ENCODE measurements around the gene ZNF195. TPM values are rescaled to one million over a fixed set of nuclear protein-coding genes. Genes with fewer than 3 reads are reported as not detected.
"Not testable (repeated sequence)": the region's sequence is repeated elsewhere in the genome, so short reads cannot be mapped to it uniquely, and the experiment has no call there.

Gene ZNF195
- total RNA-seq, 2 donors from 2014 or later = 30.9 to 38.7 TPM

GRCh38 chr11:3394956-3395355, 16.0 kb upstream of the ZNF195 start:
- not testable (repeated sequence) for H3K9me3 Mint-ChIP-seq; H3K27ac Mint-ChIP-seq; ATAC-seq (replicated peaks in 1 of 2); H3K4me1 Mint-ChIP-seq (ENCODE audit: low read depth); H3K36me3 Mint-ChIP-seq (ENCODE audit: insufficient read depth in 2 of 2); H3K4me3 Mint-ChIP-seq; DNase-seq
- peaks cover 11% of the 10 kb centered on the region for H3K27me3 Mint-ChIP-seq (ENCODE audit: low read depth)

- not testable (repeated sequence) for ATAC-seq (replicated peaks in 1 of 2); H3K9me3 Mint-ChIP-seq; H3K36me3 Mint-ChIP-seq (ENCODE audit: insufficient read depth in 2 of 2); H3K4me1 Mint-ChIP-seq (ENCODE audit: low read depth); DNase-seq; H3K27ac Mint-ChIP-seq; H3K4me3 Mint-ChIP-seq
- H3K27me3 Mint-ChIP-seq (ENCODE audit: low read depth) = peaks cover 11% of the 10 kb centered on the region
These were observed 14.5 kb upstream of the ZNF195 start for GRCh38 chr11:3393450-3393849.

- Mint-ChIP-seq H3K36me3 (ENCODE audit: insufficient read depth in 2 of 2) (peaks cover under 1 to 1% of the 10 kb centered on the region in 2 donors), H3K4me3 (no peak overlapping the region), H3K27me3 (ENCODE audit: low read depth) (no peaks in the 10 kb centered on the region), H3K4me1 (ENCODE audit: low read depth) (peaks cover 19% of the 10 kb centered on the region), H3K27ac (no peak overlapping the region), H3K9me3 (peaks cover 2% of the 10 kb centered on the region in 2 donors)
- DNase-seq (no peak), ATAC-seq (replicated peaks in 1 of 2) (no peak)
These were observed 3.8 kb upstream of the ZNF195 start for GRCh38 chr11:3382613-3383285.

GRCh38 chr11:3381794-3382193, 2.8 kb upstream of the ZNF195 start:
- H3K4me3 Mint-ChIP-seq = no peak overlapping the region
- peaks cover 28% of the 10 kb centered on the region for H3K4me1 Mint-ChIP-seq (ENCODE audit: low read depth)
- no peaks in the 10 kb centered on the region for H3K27me3 Mint-ChIP-seq (ENCODE audit: low read depth)
- ATAC-seq (replicated peaks in 1 of 2) = no peak
- H3K27ac Mint-ChIP-seq = no peak overlapping the region
- H3K9me3 Mint-ChIP-seq = peaks cover 2 to 3% of the 10 kb centered on the region in 2 donors
- DNase-seq = no peak
- H3K36me3 Mint-ChIP-seq (ENCODE audit: insufficient read depth in 2 of 2) = peaks cover 5 to 7% of the 10 kb centered on the region in 2 donors

GRCh38 chr11:3380706-3381545, 2.0 kb upstream of the ZNF195 start:
- H3K36me3 Mint-ChIP-seq (ENCODE audit: insufficient read depth in 2 of 2) = peaks cover 7 to 16% of the 10 kb centered on the region in 2 donors
- no peak for ATAC-seq (replicated peaks in 1 of 2)
- H3K27ac Mint-ChIP-seq = no peak overlapping the region
- no peaks in the 10 kb centered on the region for H3K27me3 Mint-ChIP-seq (ENCODE audit: low read depth)
- no peak overlapping the region for H3K4me3 Mint-ChIP-seq
- DNase-seq = no peak
- peaks cover 1 to 2% of the 10 kb centered on the region in 2 donors for H3K9me3 Mint-ChIP-seq
- peaks cover 37% of the 10 kb centered on the region for H3K4me1 Mint-ChIP-seq (ENCODE audit: low read depth)

- H3K9me3 Mint-ChIP-seq = peaks cover 3 to 5% of the 10 kb centered on the region in 2 donors
- peaks cover 25 to 60% of the 10 kb centered on the region in 2 donors for H3K36me3 Mint-ChIP-seq (ENCODE audit: insufficient read depth in 2 of 2)
- peak overlapping the region; percentile 27 to 94 for H3K4me3 Mint-ChIP-seq
- no peak for DNase-seq
- H3K4me1 Mint-ChIP-seq (ENCODE audit: low read depth) = peaks cover 44% of the 10 kb centered on the region
- peak overlapping the region; percentile 51 for H3K27ac Mint-ChIP-seq
- H3K27me3 Mint-ChIP-seq (ENCODE audit: low read depth) = no peaks in the 10 kb centered on the region
- no peak for ATAC-seq (replicated peaks in 1 of 2)
These were observed 3.4 kb downstream of the ZNF195 start for GRCh38 chr11:3375552-3375951.

GRCh38 chr11:3370311-3370870, 8.6 kb downstream of the ZNF195 start:
- Mint-ChIP-seq H3K27me3 (ENCODE audit: low read depth) (no peaks in the 10 kb centered on the region), H3K4me3 (no peak overlapping the region), H3K36me3 (ENCODE audit: insufficient read depth in 2 of 2) (peaks cover 34 to 82% of the 10 kb centered on the region in 2 donors), H3K27ac (no peak overlapping the region), H3K4me1 (ENCODE audit: low read depth) (peaks cover 5% of the 10 kb centered on the region), H3K9me3 (peaks cover 6% of the 10 kb centered on the region in 2 donors)
- no peak for ATAC-seq (replicated peaks in 1 of 2)
- DNase-seq = no peak

- peaks cover 39 to 86% of the 10 kb centered on the region in 2 donors for H3K36me3 Mint-ChIP-seq (ENCODE audit: insufficient read depth in 2 of 2)
- H3K9me3 Mint-ChIP-seq = peaks cover 8 to 11% of the 10 kb centered on the region in 2 donors
- H3K27me3 Mint-ChIP-seq (ENCODE audit: low read depth) = no peaks in the 10 kb centered on the region
- no peak overlapping the region for H3K4me3 Mint-ChIP-seq
- H3K4me1 Mint-ChIP-seq (ENCODE audit: low read depth) = peaks cover 9% of the 10 kb centered on the region
- DNase-seq (no peak), ATAC-seq (replicated peaks in 1 of 2) (no peak)
- H3K27ac Mint-ChIP-seq = no peak overlapping the region
These were observed 9.6 kb downstream of the ZNF195 start for GRCh38 chr11:3369366-3369765.

GRCh38 chr11:3368199-3368598, 10.7 kb downstream of the ZNF195 start:
- H3K27ac Mint-ChIP-seq = no peak overlapping the region
- H3K4me3 Mint-ChIP-seq = no peak overlapping the region
- H3K4me1 Mint-ChIP-seq (ENCODE audit: low read depth) = peaks cover 9% of the 10 kb centered on the region
- peaks cover 13 to 15% of the 10 kb centered on the region in 2 donors for H3K9me3 Mint-ChIP-seq
- ATAC-seq (replicated peaks in 1 of 2) = no peak
- H3K27me3 Mint-ChIP-seq (ENCODE audit: low read depth) = no peaks in the 10 kb centered on the region
- H3K36me3 Mint-ChIP-seq (ENCODE audit: insufficient read depth in 2 of 2) = peaks cover 44 to 88% of the 10 kb centered on the region in 2 donors
- no peak for DNase-seq

- H3K4me1 Mint-ChIP-seq (ENCODE audit: low read depth) = peaks cover 9% of the 10 kb centered on the region
- DNase-seq (no peak), ATAC-seq (replicated peaks in 1 of 2) (no peak)
- H3K9me3 Mint-ChIP-seq = peaks cover 18 to 20% of the 10 kb centered on the region in 2 donors
- no peak overlapping the region for H3K4me3 Mint-ChIP-seq
- H3K27me3 Mint-ChIP-seq (ENCODE audit: low read depth) = no peaks in the 10 kb centered on the region
- peaks cover 50 to 91% of the 10 kb centered on the region in 2 donors for H3K36me3 Mint-ChIP-seq (ENCODE audit: insufficient read depth in 2 of 2)
- no peak overlapping the region for H3K27ac Mint-ChIP-seq
These were observed 11.7 kb downstream of the ZNF195 start for GRCh38 chr11:3367221-3367620.

GRCh38 chr11:3359092-3359824, 19.7 kb downstream of the ZNF195 start:
- Mint-ChIP-seq H3K27me3 (ENCODE audit: low read depth) (no peaks in the 10 kb centered on the region), H3K9me3 (peaks cover 34 to 40% of the 10 kb centered on the region in 2 donors), H3K27ac (no peak overlapping the region), H3K4me3 (no peak overlapping the region), H3K4me1 (ENCODE audit: low read depth) (no peaks in the 10 kb centered on the region), H3K36me3 (ENCODE audit: insufficient read depth in 2 of 2) (peaks cover 60 to 79% of the 10 kb centered on the region in 2 donors)
- ATAC-seq (replicated peaks in 1 of 2) (no peak), DNase-seq (no peak)

- H3K9me3 Mint-ChIP-seq = peaks cover 27 to 36% of the 10 kb centered on the region in 2 donors
- no peaks in the 10 kb centered on the region for H3K4me1 Mint-ChIP-seq (ENCODE audit: low read depth)
- DNase-seq = no peak
- ATAC-seq (replicated peaks in 1 of 2) = no peak
- no peaks in the 10 kb centered on the region for H3K27me3 Mint-ChIP-seq (ENCODE audit: low read depth)
- peaks cover 51 to 69% of the 10 kb centered on the region in 2 donors for H3K36me3 Mint-ChIP-seq (ENCODE audit: insufficient read depth in 2 of 2)
- no peak overlapping the region for H3K4me3 Mint-ChIP-seq
- H3K27ac Mint-ChIP-seq = no peak overlapping the region
These were observed 20.8 kb downstream of the ZNF195 start for GRCh38 chr11:3357994-3358676.
